Loucy (cell line): ENCODE results near the gene HHATL.

Experiments used
- CTCF ChIP-seq: fragments of 200-600 bp; sonication (generic); conservative IDR thresholded peaks from 2 replicates; pipeline ENCODE4 v1.5.1; 2014; ENCODE audit warnings: mild to moderate bottlenecking, antibody characterized with exemption, low read length
- EZH2phosphoT487 ChIP-seq: fragments of 200-600 bp; IDR thresholded peaks from 2 replicates; pipeline ENCODE4 v1.6.1; 2018; ENCODE audit warnings: antibody characterized with exemption, mild to moderate bottlenecking, moderate library complexity, borderline replicate concordance

DNA sequence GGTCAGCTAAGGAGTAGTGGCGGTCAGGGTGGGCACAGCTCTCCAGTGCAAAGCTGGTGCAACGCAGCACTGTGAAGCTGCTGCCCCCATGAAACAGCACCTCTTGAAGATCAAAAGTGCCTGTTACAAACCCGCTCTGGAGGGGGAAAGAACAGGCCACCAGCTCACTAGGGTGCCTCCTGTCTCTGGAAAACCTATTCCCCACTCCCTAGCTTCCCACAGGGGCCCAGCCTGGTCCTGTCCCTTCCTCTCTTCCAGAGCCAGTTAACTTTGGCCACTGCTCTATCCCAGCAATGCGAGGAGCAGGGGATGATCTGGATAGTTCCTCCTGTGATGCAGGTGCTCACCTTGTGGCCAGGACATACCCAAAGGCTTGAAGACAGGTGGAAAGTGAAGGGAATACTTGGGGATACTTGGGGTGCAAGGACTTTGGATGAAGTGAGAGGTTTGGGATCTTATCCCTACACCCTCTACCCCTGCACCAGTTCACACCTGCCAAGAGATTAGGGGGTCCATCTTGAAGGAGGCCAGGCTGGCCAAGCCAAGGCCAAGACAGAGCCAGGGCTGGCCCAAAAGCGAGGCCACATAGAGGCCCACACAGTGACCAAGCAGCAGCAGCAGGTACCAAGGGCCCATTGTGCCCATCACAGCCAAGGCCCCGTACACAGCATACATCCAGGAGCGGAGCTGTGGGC, 4.2 kb downstream of the HHATL start:
- TF ChIP-seq CTCF (no peak), EZH2phosphoT487 (no peak)
